K562 (cell line): ENCODE data around the gene TACR1.

Experiments
- FOS ChIP-seq: IDR thresholded peaks from 3 replicates; pipeline ENCODE4 v1.6.1; 2011; ENCODE audit not compliant: insufficient read length; ENCODE audit errors: extremely low read depth
- MED1 ChIP-seq: sonication (generic); formaldehyde crosslinking; IDR thresholded peaks from 2 replicates; pipeline ENCODE4 v1.8.1; 2023; ENCODE audit warnings: missing genetic modification reagents, borderline replicate concordance
- TAF1 ChIP-seq: IDR thresholded peaks from 2 replicates; pipeline ENCODE4 v1.6.1; 2011; ENCODE audit warnings: mild to moderate bottlenecking, low read length, moderate library complexity; ENCODE audit not compliant: insufficient read depth, control insufficient read depth, severe bottlenecking; ENCODE audit errors: extremely low read depth
- ZNF507 ChIP-seq: conservative IDR thresholded peaks from 2 replicates; pipeline ENCODE4 v1.6.1; 2017; ENCODE audit warnings: missing genetic modification characterization, missing compliant biosample characterization
- ZNF764 ChIP-seq: fragments of 250-450 bp; sonication (Bioruptor Pico); IDR thresholded peaks from 2 replicates; pipeline ENCODE4 v1.4.0; 2020; ENCODE audit warnings: low read depth, mild to moderate bottlenecking, moderate library complexity

GRCh38 chr2:75241696-75242095 is 42.4 kb upstream of the TACR1 start:
- TF ChIP-seq FOS = no peak
- TF ChIP-seq ZNF764 = no peak
- TF ChIP-seq TAF1 = no peak
- no peak for TF ChIP-seq MED1 (CRISPR knock-in tag)
- TF ChIP-seq ZNF507 (tag) = no peak
